ENCODE results near the gene PPP4C.

DNA sequence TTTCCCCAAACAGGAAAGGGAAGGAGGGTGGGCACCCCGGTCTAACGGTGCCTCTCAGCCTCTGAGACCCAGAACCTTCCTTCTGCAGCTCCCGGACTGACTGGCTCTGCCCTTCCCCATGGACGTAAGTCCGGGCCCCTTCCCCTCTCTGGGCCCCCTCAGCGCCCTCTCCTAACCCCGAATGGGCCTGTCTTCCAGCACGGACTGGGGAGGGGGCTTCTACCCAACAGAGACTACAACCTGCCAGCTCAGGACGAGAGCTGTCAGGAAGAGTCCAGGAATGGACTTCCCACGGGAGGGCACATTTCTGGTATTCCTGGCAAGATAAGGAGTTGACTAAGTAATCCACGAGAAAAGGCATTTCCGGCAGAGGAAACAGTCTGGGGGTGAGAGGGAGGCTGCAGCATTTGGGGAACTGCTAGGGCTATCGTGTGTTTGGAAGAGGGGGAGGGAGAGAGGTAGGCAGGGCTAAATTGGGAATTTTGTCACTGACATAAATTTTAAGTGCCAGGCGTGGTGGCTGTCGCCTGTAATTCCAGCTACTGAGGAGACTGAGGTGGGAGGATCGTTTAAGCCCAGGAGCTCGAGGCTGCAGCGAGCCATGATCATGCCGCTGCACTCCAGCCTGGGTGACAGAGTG is 22.3 kb upstream of the PPP4C start:
- TF ChIP-seq POLR2AphosphoS5 (IDR thresholded peaks at IDR 0.05): no peak
- TF ChIP-seq, protein P1, sequence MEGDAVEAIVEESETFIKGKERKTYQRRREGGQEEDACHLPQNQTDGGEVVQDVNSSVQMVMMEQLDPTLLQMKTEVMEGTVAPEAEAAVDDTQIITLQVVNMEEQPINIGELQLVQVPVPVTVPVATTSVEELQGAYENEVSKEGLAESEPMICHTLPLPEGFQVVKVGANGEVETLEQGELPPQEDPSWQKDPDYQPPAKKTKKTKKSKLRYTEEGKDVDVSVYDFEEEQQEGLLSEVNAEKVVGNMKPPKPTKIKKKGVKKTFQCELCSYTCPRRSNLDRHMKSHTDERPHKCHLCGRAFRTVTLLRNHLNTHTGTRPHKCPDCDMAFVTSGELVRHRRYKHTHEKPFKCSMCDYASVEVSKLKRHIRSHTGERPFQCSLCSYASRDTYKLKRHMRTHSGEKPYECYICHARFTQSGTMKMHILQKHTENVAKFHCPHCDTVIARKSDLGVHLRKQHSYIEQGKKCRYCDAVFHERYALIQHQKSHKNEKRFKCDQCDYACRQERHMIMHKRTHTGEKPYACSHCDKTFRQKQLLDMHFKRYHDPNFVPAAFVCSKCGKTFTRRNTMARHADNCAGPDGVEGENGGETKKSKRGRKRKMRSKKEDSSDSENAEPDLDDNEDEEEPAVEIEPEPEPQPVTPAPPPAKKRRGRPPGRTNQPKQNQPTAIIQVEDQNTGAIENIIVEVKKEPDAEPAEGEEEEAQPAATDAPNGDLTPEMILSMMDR (IDR thresholded peaks at IDR 0.05; ENCODE audit: poor library complexity, severe bottlenecking): no peak
- TF ChIP-seq EZH2 (IDR thresholded peaks at IDR 0.05; ENCODE audit: borderline replicate concordance, insufficient read depth, low read length, poor library complexity, severe bottlenecking): no peak
- no peak for TF ChIP-seq RAD21 (conservative IDR thresholded peaks at IDR 0.05)

Measured in neural cell (in vitro differentiated cells).